Lung (tissue), 12 donors: ENCODE results near the gene LEMD2. TPM values are rescaled to one million over a fixed set of nuclear protein-coding genes. Genes with fewer than 3 reads are reported as not detected.

Experiments used
- ATAC-seq: fragments of 200-7000 bp; cut with Tn5 transposase; one replicate; pipeline ENCODE4 v1.9.1; 2020; ENCODE audit warnings: moderate number of reproducible peaks; ENCODE audit not compliant: insufficient read depth, low FRiP score
- DNase-seq, 3 donors: peaks; one replicate each; pipeline ENCODE4 v3.0.0-alpha.2; 2013 to 2017
- H3K27ac ChIP-seq, 2 donors: one replicate each; pipeline ENCODE4 v1.5.1; 2013; ENCODE audit warnings: mild to moderate bottlenecking in 2 of 2, moderate library complexity in 2 of 2, control low read depth in 1 of 2, inconsistent platforms in 1 of 2, low read depth in 1 of 2, low read length in 1 of 2
- H3K27me3 ChIP-seq, 3 donors: one replicate each; pipeline ENCODE4 v1.5.1; 2013; ENCODE audit warnings: low read length in 2 of 3; ENCODE audit not compliant: control insufficient read depth in 3 of 3, insufficient read depth in 3 of 3
- H3K36me3 ChIP-seq, 4 donors: one replicate each; pipeline ENCODE4 v1.5.1; 2013; ENCODE audit warnings: low read length in 4 of 4, mild to moderate bottlenecking in 1 of 4, moderate library complexity in 1 of 4; ENCODE audit not compliant: control insufficient read depth in 4 of 4, insufficient read depth in 4 of 4
- H3K4me1 ChIP-seq, 5 donors: one replicate each; pipeline ENCODE4 v1.5.1; 2013; ENCODE audit warnings: low read length in 5 of 5, mild to moderate bottlenecking in 2 of 5, moderate library complexity in 1 of 5; ENCODE audit not compliant: control insufficient read depth in 5 of 5, insufficient read depth in 5 of 5
- H3K4me3 ChIP-seq: one replicate; pipeline ENCODE4 v1.5.1; 2013; ENCODE audit warnings: mild to moderate bottlenecking, control low read depth, moderate library complexity
- H3K9ac ChIP-seq, 2 donors: one replicate each; pipeline ENCODE4 v1.5.1; 2013; ENCODE audit warnings: low read length in 2 of 2, control low read depth in 1 of 2; ENCODE audit not compliant: insufficient read depth in 1 of 2
- H3K9me3 ChIP-seq, 4 donors: one replicate each; pipeline ENCODE4 v1.5.1; 2013; ENCODE audit warnings: low read length in 3 of 4, mild to moderate bottlenecking in 1 of 4, moderate library complexity in 1 of 4; ENCODE audit not compliant: control insufficient read depth in 4 of 4, insufficient read depth in 3 of 4
- CTCF ChIP-seq: IDR thresholded peaks from 2 replicates; pipeline ENCODE4 v1.5.1; 2012; ENCODE audit warnings: mild to moderate bottlenecking; ENCODE audit errors: control extremely low read depth, extremely low read depth
- WGBS, 2 donors: extraction: QIAGEN DNeasy Blood & Tissue Kit; methylation state at CpG; one replicate each; pipeline ENCODE4 v1.1.7; 2013; 5-methylcytosine and 5-hydroxymethylcytosine counted together
- polyA plus RNA-seq, 2 donors: library from polyadenylated mRNA; stranded (reverse); fragments of 200-250 nt; gene quantifications; one replicate each; pipeline ENCODE4 v1.2.1, GENCODE V29; 2013
- total RNA-seq, 2 donors: library from RNA; depleted of rRNA in 1 of 2; stranded (reverse); fragments of >200 nt in 1 of 2; gene quantifications; one replicate each; pipeline ENCODE4 v1.2.1, GENCODE V29; 2014 to 2021
- donor health status: control.
- donor health status: control.
- donor health status: Bipolar disorder and iron deficiency.
- donor health status: healthy.
- donor health status: DM: yes; HTN: yes; CAD: no.

LEMD2 gene
- total and polyA plus RNA-seq, 4 donors = 52.1 to 63.6 (median 54.5) TPM

GRCh38 chr6:33817489-33817888 is 28.6 kb upstream of the LEMD2 start:
- H3K27ac ChIP-seq = no peak overlapping the region
- 61 to 80% methylated on average over 5 of the region's 5 CpGs for WGBS, 2 donors
- H3K27me3 ChIP-seq = no peaks in the 10 kb centered on the region
- DNase-seq (no peak), ATAC-seq (no peak)
- peaks cover 0 to 2% (median 0%) of the 10 kb centered on the region in 4 donors for H3K9me3 ChIP-seq
- no peak overlapping the region for H3K9ac ChIP-seq
- H3K4me1 ChIP-seq = peaks cover 0 to 10% (median 0%) of the 10 kb centered on the region in 5 donors
- no peak overlapping the region for H3K4me3 ChIP-seq
- H3K36me3 ChIP-seq = no peaks in the 10 kb centered on the region
- TF ChIP-seq CTCF = no peak

- no peak for TF ChIP-seq CTCF
- Histone ChIP-seq H3K27ac (no peak overlapping the region), H3K9ac (no peak overlapping the region), H3K4me3 (no peak overlapping the region), H3K9me3 (peaks cover 0 to 2% (median 0%) of the 10 kb centered on the region in 4 donors), H3K4me1 (peaks cover 0 to 10% (median 0%) of the 10 kb centered on the region in 5 donors), H3K36me3 (no peaks in the 10 kb centered on the region), H3K27me3 (no peaks in the 10 kb centered on the region)
- no peak for ATAC-seq
- WGBS, 2 donors = 53 to 76% methylated on average over 8 of the region's 8 CpGs
- peak in 2 of 3 donors; percentile 33 to 38 for DNase-seq
Observed at GRCh38 chr6:33816911-33817310, 28.0 kb upstream of the LEMD2 start.

DNA sequence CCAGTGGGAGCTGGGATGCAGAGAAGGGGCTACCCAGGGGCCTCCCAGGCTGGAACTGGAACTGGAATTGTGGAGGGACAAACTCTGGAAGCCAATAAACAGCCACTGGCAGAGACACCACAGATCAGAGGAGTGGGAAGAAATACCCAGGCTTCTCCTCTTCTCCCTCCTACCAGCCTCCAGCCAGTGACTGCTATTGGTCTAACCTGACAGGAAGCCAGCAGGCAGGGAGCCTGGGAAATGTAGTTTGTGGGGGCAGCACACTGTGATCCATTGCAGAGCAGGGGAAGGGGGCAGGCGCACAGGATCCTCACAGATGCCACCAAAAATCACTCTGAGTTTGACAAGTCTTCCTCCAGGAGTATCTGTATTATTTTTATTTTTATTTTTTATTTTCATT is 26.9 kb upstream of the LEMD2 start:
- Histone ChIP-seq H3K27me3 (no peaks in the 10 kb centered on the region), H3K36me3 (no peaks in the 10 kb centered on the region), H3K4me3 (no peak overlapping the region), H3K9me3 (peaks cover 0 to 2% (median 0%) of the 10 kb centered on the region in 4 donors), H3K4me1 (peaks cover 0 to 10% (median 0%) of the 10 kb centered on the region in 5 donors), H3K9ac (no peak overlapping the region), H3K27ac (no peak overlapping the region)
- no peak for ATAC-seq
- peak; percentile 28 to 61 (median 50) for DNase-seq
- no peak for TF ChIP-seq CTCF
- WGBS, 2 donors = 28 to 53% methylated on average over 1 of the region's 1 CpG
